Endothelial cell (in vitro differentiated cells): ENCODE measurements around the gene SLC66A2. TPM values are rescaled to one million over a fixed set of nuclear protein-coding genes. Genes with fewer than 3 reads are reported as not detected.

ENCODE experiments used
- DNase-seq: peaks from one replicate; pipeline ENCODE4 v3.0.0; 2021; ENCODE audit warnings: low spot score
- H3K27ac Mint-ChIP-seq: one replicate; pipeline ENCODE4 v1.8.0; 2021; ENCODE audit warnings: mixed read lengths, inconsistent platforms; ENCODE audit not compliant: unreplicated experiment
- H3K27me3 Mint-ChIP-seq: one replicate; pipeline ENCODE4 v1.8.0; 2021; ENCODE audit warnings: mild to moderate bottlenecking, moderate library complexity, mixed read lengths, inconsistent platforms; ENCODE audit not compliant: unreplicated experiment
- H3K36me3 Mint-ChIP-seq: one replicate; pipeline ENCODE4 v1.8.0; 2021; ENCODE audit warnings: mild to moderate bottlenecking, low read depth, mixed read lengths, inconsistent platforms; ENCODE audit not compliant: unreplicated experiment
- H3K4me1 Mint-ChIP-seq: one replicate; pipeline ENCODE4 v1.8.0; 2021; ENCODE audit warnings: mild to moderate bottlenecking, mixed read lengths, inconsistent platforms; ENCODE audit not compliant: unreplicated experiment
- H3K4me3 Mint-ChIP-seq: one replicate; pipeline ENCODE4 v1.8.0; 2021; ENCODE audit warnings: mild to moderate bottlenecking, mixed read lengths, inconsistent platforms; ENCODE audit not compliant: unreplicated experiment
- H3K9me3 Mint-ChIP-seq: one replicate; pipeline ENCODE4 v1.8.0; 2021; ENCODE audit warnings: mixed read lengths, inconsistent platforms; ENCODE audit not compliant: unreplicated experiment
- total RNA-seq: library from RNA; stranded (reverse); fragmentation: NEBNext Ultra II Directional; extraction: Animal tissue kit (Norgen Biotek cat#: 25700); gene quantifications from one replicate; pipeline ENCODE4 v1.2.1, GENCODE V29; 2021; ENCODE audit not compliant: unreplicated experiment
- TF ChIP-seq, protein P1 (sequence below): fragments of 200-600 bp; sonication (generic); IDR thresholded peaks from one replicate; pipeline ENCODE4 v1.5.0; 2021; ENCODE audit warnings: antibody characterized with exemption; ENCODE audit not compliant: unreplicated experiment

The SLC66A2 gene
- total RNA-seq, 1 donor from 2014 or later, result 31.8 TPM

DNA sequence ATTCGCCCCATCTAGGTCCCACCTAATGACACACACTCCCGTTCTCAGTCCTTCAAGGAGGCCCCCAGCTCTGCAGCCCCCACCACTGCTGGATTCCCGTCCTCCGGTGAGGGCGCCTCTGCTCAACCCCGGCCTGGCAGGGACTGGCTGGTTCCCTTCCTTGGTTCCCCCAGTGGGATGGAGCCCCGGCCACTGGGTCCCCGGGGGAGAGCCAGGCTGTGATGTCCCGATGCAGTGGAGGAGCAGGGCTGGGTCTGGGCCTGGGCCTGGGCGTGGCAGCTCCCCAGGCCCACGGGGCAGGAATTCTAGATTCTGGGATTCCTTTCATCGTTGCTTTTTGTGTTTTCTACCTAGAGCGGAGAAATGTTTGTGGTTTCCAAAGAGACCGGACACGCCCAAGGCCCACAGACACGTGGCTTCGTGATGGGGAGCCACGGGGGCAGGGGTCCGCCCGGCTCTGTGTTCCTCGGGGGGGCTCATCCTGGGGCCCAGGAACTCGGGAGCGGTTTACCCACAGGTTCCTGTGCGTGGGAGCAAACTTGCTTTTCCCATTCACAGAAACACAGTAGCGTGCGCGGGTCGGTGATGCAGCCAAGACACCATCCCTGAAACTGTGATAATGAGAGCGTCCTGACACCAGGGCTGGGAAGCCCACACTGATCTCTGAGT, 67.0 kb downstream of the SLC66A2 start:
- Mint-ChIP-seq H3K27ac (no peak overlapping the region), H3K27me3 (peaks cover 8% of the 10 kb centered on the region)
- DNase-seq, result no peak

DNA sequence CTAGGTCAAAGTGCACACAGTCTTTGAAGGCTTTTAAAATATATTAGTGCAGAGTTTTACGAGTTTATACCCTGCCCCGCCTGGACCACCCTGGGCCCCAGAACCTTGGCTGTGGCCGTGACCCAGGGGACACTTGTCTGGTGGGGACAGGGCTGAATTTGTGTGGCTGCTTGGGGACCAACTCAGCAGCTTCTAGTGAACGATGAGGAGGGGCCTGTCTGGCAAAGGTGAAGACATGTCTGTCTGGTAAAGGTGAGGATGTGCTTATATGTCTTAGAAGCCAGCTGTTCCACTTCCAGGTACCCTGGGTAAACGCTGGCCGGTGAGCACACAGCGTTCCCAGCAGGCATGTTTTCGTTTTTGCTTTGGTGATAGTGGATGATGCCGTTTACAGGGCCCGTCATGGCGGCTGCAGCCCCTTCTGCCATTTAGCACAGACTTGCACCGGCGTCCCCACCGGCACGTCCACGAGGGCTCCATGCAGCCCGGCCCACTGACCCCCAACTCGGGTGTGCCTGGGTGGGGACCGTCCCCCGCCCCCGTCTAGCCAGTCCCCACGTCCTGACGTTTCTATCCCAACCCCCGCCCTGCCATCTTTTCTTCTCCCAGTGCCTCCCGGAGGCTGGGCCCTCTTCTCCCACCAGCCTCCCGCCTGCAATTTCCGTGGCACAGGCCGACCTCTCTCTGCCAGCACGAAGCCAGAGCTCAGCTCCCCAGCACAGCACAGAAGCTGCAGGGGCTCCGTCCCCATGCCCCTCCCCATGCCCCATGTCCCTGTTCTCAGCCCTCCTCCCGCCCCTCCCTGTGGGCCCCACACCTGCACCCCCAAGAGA, 67.8 kb downstream of the SLC66A2 start:
- Mint-ChIP-seq H3K27me3 (peaks cover 3% of the 10 kb centered on the region), H3K4me1 (no peaks in the 10 kb centered on the region), H3K4me3 (no peak overlapping the region), H3K36me3 (peaks cover 3% of the 10 kb centered on the region), H3K27ac (no peak overlapping the region), H3K9me3 (peaks cover 2% of the 10 kb centered on the region)
- DNase-seq, result no peak
- TF ChIP-seq, protein P1, sequence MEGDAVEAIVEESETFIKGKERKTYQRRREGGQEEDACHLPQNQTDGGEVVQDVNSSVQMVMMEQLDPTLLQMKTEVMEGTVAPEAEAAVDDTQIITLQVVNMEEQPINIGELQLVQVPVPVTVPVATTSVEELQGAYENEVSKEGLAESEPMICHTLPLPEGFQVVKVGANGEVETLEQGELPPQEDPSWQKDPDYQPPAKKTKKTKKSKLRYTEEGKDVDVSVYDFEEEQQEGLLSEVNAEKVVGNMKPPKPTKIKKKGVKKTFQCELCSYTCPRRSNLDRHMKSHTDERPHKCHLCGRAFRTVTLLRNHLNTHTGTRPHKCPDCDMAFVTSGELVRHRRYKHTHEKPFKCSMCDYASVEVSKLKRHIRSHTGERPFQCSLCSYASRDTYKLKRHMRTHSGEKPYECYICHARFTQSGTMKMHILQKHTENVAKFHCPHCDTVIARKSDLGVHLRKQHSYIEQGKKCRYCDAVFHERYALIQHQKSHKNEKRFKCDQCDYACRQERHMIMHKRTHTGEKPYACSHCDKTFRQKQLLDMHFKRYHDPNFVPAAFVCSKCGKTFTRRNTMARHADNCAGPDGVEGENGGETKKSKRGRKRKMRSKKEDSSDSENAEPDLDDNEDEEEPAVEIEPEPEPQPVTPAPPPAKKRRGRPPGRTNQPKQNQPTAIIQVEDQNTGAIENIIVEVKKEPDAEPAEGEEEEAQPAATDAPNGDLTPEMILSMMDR, result no peak

More for the DNA sequence above, 67.0 kb downstream of the SLC66A2 start:
- TF ChIP-seq, protein P1, result no peak
- Mint-ChIP-seq H3K36me3 (peaks cover 10% of the 10 kb centered on the region), H3K4me1 (no peaks in the 10 kb centered on the region), H3K4me3 (no peak overlapping the region), H3K9me3 (peaks cover 7% of the 10 kb centered on the region)

DNA sequence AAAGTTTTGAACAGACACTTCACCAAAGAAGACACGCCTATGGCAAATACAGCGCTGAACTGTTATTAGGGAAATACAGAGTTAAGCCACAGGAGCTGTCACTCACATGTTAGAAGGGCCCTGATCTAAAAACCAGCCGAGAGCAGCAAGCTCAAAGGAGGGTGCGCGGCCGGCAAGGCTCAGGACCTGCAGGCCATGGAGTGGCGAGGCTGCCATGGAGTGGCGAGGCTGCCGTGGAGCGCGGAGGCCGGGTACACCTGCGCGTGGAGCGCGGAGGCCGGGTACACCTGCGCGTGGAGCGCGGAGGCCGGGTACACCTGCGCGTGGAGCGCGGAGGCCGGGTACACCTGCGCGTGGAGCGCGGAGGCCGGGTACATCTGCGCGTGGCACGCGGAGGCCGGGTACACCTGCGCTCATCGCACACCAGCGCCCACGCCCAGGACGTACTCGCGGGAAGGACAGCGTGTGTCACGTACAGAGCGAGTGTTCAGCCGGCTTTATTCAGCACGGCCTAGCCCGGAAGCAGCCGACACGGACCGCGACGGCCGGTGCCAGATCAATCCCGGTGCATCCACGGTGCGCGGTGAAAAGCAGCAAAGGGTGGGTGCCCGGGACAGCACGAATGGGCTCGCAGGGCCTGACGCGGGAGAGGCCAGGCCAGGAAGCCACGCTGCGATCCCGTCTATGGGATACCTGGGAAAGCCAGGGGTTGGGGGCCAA, 68.8 kb downstream of the SLC66A2 start:
- no peaks in the 10 kb centered on the region for H3K4me1 Mint-ChIP-seq
- H3K4me3 Mint-ChIP-seq, result no peak overlapping the region
- DNase-seq, result no peak
- H3K27me3 Mint-ChIP-seq, result peaks cover 3% of the 10 kb centered on the region
- TF ChIP-seq, protein P1, result no peak
- no peak overlapping the region for H3K27ac Mint-ChIP-seq
- no peaks in the 10 kb centered on the region for H3K36me3 Mint-ChIP-seq
- no peaks in the 10 kb centered on the region for H3K9me3 Mint-ChIP-seq

DNA sequence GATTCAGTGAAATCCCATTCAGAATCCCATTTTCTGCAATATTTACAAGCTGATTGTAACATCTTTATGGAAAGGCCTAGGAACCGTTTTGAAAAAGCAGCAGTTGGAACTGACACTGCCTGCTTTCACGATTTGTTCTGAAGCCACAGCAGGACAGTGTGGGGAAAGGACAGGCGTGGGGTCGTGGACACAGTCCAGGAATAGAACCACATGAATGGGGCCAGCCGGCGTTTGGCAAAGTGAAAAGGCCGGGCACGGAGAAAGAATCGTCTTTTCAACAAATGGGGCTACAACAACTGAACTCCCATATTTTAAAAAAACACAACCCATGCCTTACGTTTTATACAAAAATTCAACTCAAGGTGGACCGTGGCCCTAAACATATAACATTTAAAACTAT, 69.8 kb downstream of the SLC66A2 start:
- peaks cover 4% of the 10 kb centered on the region for H3K27me3 Mint-ChIP-seq
- no peak for DNase-seq
- H3K4me3 Mint-ChIP-seq, result no peak overlapping the region
- H3K4me1 Mint-ChIP-seq, result no peaks in the 10 kb centered on the region
- no peaks in the 10 kb centered on the region for H3K9me3 Mint-ChIP-seq
- H3K36me3 Mint-ChIP-seq, result no peaks in the 10 kb centered on the region
- H3K27ac Mint-ChIP-seq, result no peak overlapping the region
- TF ChIP-seq, protein P1, result no peak
